ENCODE measurements around the gene PKHD1. TPM values are rescaled to one million over a fixed set of nuclear protein-coding genes. Genes with fewer than 3 reads are reported as not detected.
"Not testable (repeated sequence)": the region's sequence is repeated elsewhere in the genome, so short reads cannot be mapped to it uniquely, and the experiment has no call there.

Gene PKHD1
- total RNA-seq, 1 donor from 2014 or later = 0.16 TPM

- Mint-ChIP-seq H3K4me3 (no peak overlapping the region), H3K27me3 (ENCODE audit: low read depth) (no peaks in the 10 kb centered on the region), H3K4me1 (peaks cover 21% of the 10 kb centered on the region), H3K27ac (ENCODE audit: unreplicated experiment) (no peak overlapping the region), H3K36me3 (ENCODE audit: low read depth) (no peaks in the 10 kb centered on the region), H3K9me3 (no peaks in the 10 kb centered on the region)
- TF ChIP-seq, protein P1, sequence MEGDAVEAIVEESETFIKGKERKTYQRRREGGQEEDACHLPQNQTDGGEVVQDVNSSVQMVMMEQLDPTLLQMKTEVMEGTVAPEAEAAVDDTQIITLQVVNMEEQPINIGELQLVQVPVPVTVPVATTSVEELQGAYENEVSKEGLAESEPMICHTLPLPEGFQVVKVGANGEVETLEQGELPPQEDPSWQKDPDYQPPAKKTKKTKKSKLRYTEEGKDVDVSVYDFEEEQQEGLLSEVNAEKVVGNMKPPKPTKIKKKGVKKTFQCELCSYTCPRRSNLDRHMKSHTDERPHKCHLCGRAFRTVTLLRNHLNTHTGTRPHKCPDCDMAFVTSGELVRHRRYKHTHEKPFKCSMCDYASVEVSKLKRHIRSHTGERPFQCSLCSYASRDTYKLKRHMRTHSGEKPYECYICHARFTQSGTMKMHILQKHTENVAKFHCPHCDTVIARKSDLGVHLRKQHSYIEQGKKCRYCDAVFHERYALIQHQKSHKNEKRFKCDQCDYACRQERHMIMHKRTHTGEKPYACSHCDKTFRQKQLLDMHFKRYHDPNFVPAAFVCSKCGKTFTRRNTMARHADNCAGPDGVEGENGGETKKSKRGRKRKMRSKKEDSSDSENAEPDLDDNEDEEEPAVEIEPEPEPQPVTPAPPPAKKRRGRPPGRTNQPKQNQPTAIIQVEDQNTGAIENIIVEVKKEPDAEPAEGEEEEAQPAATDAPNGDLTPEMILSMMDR (conservative IDR thresholded peaks at IDR 0.05) = no peak
- DNase-seq (ENCODE audit: low read depth, low spot score) = no peak
Observed at GRCh38 chr6:51986864-51987263, 100.5 kb downstream of the PKHD1 start.

DNA sequence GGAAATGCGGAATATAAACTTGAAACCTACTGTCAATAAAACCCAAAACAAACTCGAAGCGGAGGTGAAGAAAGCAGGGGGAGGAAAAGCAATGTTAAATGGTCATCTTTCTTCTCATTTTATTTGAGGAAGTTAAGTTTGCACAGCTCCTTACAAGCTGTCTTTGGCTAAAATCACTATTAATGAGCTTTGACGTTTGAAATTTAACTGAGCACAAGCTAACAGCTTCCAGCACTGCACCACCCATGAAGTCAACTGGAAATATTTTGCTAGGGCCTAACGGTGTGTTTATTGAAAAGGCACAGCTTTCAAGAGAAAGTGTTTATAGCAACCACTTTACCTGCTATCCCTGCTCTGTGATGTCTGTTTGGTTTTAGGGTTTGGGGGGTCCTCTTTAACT is 103.8 kb downstream of the PKHD1 start:
- Mint-ChIP-seq H3K4me1 (peaks cover 21% of the 10 kb centered on the region), H3K36me3 (ENCODE audit: low read depth) (no peaks in the 10 kb centered on the region), H3K4me3 (no peak overlapping the region), H3K9me3 (peaks cover 7% of the 10 kb centered on the region), H3K27ac (ENCODE audit: unreplicated experiment) (peak overlapping the region; percentile 63), H3K27me3 (ENCODE audit: low read depth) (peaks cover 3% of the 10 kb centered on the region)
- DNase-seq (ENCODE audit: low read depth, low spot score) = no peak
- TF ChIP-seq, protein P1 (conservative IDR thresholded peaks at IDR 0.05) = no peak

DNA sequence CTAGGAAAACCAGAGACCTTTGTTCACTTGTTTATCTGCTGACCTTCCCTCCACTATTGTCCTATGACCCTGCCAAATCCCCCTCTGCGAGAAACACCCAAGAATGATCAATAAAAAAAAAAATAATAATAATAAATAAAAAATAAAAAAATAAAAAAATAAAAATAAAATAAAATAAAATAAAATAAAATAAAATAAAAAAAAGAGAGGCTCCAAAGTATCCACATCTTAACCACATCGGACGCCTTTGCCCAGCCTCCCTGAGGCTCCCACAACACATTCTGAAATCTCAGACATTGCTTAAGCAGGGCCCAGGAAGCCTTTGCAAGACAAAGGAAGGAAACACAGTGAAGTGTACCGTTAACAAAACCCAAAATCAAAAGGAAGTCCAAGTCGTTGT is 104.7 kb downstream of the PKHD1 start:
- not testable (repeated sequence) for H3K36me3 Mint-ChIP-seq (ENCODE audit: low read depth); DNase-seq (ENCODE audit: low read depth, low spot score); H3K9me3 Mint-ChIP-seq; H3K27me3 Mint-ChIP-seq (ENCODE audit: low read depth); H3K4me3 Mint-ChIP-seq; H3K27ac Mint-ChIP-seq (ENCODE audit: unreplicated experiment)
- H3K4me1 Mint-ChIP-seq = peaks cover 21% of the 10 kb centered on the region

GRCh38 chr6:51976374-51976773 is 111.0 kb downstream of the PKHD1 start:
- peaks cover 3% of the 10 kb centered on the region for H3K27me3 Mint-ChIP-seq (ENCODE audit: low read depth)
- no peak overlapping the region for H3K27ac Mint-ChIP-seq (ENCODE audit: unreplicated experiment)
- no peaks in the 10 kb centered on the region for H3K4me1 Mint-ChIP-seq
- no peak overlapping the region for H3K4me3 Mint-ChIP-seq
- no peak for DNase-seq (ENCODE audit: low read depth, low spot score)
- H3K36me3 Mint-ChIP-seq (ENCODE audit: low read depth) = no peaks in the 10 kb centered on the region
- peaks cover 7% of the 10 kb centered on the region for H3K9me3 Mint-ChIP-seq
- TF ChIP-seq, protein P1 (conservative IDR thresholded peaks at IDR 0.05) = no peak

- TF ChIP-seq, protein P1 (conservative IDR thresholded peaks at IDR 0.05) = no peak
- Mint-ChIP-seq H3K4me3 (no peak overlapping the region), H3K9me3 (peaks cover 5% of the 10 kb centered on the region)
Observed at GRCh38 chr6:51972659-51973058, 114.8 kb downstream of the PKHD1 start.

GRCh38 chr6:51968265-51968664 is 119.1 kb downstream of the PKHD1 start:
- H3K27me3 Mint-ChIP-seq (ENCODE audit: low read depth) = no peaks in the 10 kb centered on the region
- H3K9me3 Mint-ChIP-seq = peaks cover 5% of the 10 kb centered on the region
- H3K27ac Mint-ChIP-seq (ENCODE audit: unreplicated experiment) = no peak overlapping the region
- TF ChIP-seq, protein P1 (conservative IDR thresholded peaks at IDR 0.05) = no peak
- no peaks in the 10 kb centered on the region for H3K36me3 Mint-ChIP-seq (ENCODE audit: low read depth)
- no peak for DNase-seq (ENCODE audit: low read depth, low spot score)
- H3K4me1 Mint-ChIP-seq = no peaks in the 10 kb centered on the region
- no peak overlapping the region for H3K4me3 Mint-ChIP-seq

More at GRCh38 chr6:51972659-51973058, 114.8 kb downstream of the PKHD1 start:
- no peaks in the 10 kb centered on the region for H3K4me1 Mint-ChIP-seq
- no peak for DNase-seq (ENCODE audit: low read depth, low spot score)
- no peaks in the 10 kb centered on the region for H3K36me3 Mint-ChIP-seq (ENCODE audit: low read depth)
- H3K27ac Mint-ChIP-seq (ENCODE audit: unreplicated experiment) = no peak overlapping the region
- no peaks in the 10 kb centered on the region for H3K27me3 Mint-ChIP-seq (ENCODE audit: low read depth)

Measured in neural crest cell (in vitro differentiated cells).